NCI-H1105 (cell line): ENCODE results near the gene LHX1.
A peak's percentile ranks its signal among the peaks of the same experiment; 100 is the strongest.

Source experiments
- DNase-seq: peaks from one replicate; lab custom pipeline; 2025; lab: John Stamatoyannopoulos, UW

Gene LHX1

DNA sequence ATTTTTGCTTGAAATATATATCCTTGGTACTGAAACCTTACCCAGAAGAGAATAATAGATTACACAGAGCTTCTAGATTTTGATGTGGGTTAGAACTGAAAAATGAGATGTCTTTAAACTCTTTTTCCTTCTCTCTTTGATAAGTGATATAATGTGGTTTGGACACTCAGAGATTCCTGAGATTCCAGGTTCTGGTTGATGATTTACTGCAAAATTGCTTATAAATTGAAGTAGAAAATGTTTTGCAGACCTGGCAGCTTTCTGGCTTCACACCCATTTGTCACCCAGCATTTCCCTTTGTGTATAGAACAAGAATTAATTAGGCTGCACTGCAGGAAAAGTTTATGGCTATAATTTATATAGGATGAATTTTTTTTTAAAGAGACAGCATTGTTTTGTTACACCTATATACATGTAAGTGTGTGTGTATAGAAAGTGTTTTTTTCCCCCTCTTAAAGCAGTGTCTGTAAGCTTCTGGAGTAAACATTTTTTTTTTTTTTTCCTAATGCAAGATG lies 35.0 kb downstream of the LHX1 start:
- no peak for DNase-seq

DNA sequence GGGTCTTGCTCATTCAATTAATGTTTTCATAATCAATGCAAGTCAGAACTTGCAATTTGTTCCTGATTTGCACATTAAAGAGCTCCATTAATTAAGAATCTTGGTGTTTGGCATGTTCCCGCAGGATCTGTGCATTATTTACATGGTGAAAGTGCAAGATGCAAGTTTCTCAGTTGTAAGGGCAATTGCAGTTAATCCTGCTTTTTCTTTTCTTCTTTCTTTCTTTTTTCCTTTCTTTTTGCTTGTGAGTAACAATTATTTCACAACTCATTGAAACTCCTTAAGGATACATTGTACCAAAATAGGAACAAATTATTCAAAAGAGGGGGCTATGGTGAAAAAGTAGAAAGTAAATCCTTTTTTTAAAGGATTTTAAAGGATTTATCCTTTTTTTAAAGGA lies 35.6 kb downstream of the LHX1 start:
- DNase-seq: no peak

DNA sequence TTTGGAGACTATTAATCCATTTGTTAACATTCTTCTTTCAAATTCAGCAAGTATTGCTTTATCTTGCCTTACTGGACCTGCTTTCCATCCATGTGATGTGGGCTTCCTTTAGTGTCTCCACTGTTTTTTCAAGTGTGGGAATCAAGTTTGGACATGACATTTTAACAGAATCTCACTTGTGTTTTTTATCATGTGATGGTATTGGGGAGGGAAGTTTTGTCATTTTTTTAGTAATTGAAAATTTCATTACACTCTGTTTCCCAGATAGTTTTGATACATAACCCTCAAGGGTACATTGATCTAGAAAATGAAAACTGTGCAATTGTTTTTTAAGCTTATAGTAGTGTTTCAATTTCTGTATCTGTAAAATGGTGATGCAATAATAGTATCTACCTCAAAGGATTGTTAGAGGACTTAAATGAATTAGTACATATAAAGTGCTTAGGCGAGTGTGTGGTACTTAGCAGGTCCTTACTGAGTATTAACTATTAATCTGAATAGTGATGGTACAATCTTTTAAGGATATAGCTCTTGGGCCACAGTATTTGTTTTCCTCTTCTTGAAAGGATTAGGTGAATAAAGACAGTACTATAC lies 38.7 kb downstream of the LHX1 start:
- DNase-seq: no peak

- no peak for DNase-seq
Observed at GRCh38 chr17:36977066-36977465, 39.8 kb downstream of the LHX1 start.

DNA sequence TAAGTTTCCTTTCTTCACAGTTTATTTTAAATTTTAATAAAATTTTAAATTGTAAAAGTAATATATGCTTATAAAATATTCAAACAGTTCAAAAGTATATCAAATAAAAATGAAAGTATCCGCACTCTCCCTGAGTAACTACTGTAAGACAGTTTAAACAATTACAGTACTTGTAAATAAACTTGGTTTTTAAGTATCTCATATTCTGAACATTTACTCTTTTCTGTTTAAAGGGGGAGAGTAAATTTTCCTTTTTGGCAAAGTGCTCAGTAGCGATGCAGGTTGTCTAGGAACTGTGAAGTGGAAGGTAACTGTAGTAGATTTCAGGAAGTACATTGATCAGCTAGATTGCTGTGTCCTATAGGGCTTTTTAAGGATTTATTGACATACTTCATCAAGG lies 40.3 kb downstream of the LHX1 start:
- DNase-seq: no peak

DNA sequence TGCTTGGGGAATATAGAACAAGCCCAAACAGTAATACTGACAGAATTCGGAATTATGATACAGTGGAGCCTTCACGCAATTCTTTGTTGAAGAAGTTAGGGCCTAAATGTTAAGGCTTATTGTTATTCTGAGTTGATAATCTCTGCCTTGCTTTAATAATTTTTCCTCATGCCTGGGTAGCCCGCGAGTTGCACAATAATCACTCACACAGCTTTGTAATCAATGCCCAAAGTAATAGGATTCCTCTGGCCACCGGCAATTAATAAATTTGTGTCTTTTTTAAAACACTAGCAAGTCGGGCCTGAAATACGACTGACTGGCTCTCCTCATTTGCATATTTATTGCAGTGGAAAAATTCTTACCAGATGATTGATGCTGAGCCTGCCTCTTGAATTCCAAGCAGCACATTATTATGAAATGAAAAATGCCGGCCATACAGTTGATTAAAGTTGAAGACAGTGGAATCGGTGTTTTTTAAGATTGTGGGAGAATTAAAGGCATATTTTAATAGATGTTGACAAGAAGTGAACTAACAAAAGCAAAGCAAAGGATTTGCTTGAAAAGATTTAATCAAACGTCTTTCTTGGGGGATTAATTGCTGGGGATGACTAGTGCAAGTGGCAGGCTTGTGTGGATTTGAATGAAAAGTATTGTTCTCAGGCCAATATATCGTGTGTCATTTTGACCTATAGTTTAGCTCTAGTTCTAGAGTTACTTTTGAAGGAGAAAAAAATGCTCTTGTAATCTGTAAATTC lies 41.7 kb downstream of the LHX1 start:
- DNase-seq: no peak

- no peak for DNase-seq
Observed at GRCh38 chr17:36979565-36979941, 42.3 kb downstream of the LHX1 start.

DNA sequence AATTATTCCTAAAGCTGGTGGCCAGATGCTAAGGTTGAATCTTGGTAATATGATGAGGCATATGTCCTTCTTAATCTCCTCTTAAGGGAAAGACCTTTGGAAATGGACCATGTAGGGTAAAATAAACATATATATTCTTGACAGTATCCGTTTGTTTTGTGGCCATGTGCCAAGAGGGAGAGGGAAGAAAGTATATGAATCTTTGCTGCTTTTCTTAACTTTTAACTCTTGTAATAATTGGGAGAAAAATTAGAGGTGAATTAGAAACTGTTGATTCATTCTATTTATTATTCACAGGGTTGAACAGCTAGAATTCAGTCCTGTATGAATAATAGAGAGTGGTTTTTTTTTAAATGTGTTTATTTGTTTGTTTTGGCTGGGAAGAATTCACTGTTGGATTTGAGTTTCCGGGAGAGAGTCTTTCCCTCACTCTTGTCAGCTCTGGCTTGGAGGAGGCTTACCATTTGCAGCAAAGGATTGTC lies 43.0 kb downstream of the LHX1 start:
- no peak for DNase-seq

- DNase-seq: no peak
Observed at GRCh38 chr17:36983618-36984017, 46.3 kb downstream of the LHX1 start.

DNA sequence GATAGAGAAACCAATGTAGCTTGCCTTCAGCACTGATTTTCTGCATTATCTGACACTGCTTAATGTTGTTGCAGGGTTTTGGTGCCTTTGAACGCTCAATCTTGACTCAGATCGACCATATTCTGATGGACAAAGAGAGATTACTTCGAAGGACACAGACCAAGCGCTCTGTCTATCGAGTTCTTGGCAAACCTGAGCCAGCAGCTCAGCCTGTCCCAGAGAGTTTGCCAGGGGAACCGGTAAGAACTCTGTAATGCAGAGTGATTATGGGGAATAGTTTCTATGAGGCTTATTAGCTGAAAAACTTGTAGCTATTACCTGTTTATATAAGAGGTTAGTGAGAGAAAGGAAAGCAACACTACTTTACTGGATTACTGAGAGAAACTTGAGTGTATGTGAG lies 51.9 kb downstream of the LHX1 start:
- DNase-seq: no peak

DNA sequence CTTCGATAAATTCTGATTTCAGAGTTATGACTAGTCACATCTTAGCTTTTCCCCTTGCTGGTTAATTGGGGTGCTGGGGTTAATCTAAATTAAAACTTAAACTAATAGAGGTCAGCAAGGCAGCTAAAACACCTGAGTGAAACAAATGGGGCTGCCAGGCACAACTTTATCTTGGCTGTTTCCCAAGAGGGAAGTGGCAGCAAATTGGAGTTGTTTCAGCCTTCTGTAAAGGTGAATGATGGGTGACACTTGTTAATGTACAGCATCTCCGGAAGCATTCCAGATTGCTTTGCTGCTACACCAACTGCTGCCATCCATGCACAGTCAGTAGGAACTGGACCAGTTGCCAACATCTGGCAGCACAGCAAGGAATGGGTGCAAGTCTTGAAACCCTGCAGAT lies 55.4 kb downstream of the LHX1 start:
- DNase-seq: peak; percentile 78

- DNase-seq: peak; percentile 53
Observed at GRCh38 chr17:36993227-36993626, 56.0 kb downstream of the LHX1 start.
